HCT116 (cell line): ENCODE results near the gene GMPR2.

Experiments
- EGR1 ChIP-seq: IDR thresholded peaks from 2 replicates; pipeline ENCODE4 v1.6.1; 2012; ENCODE audit warnings: low read depth
- MAX ChIP-seq: IDR thresholded peaks from 2 replicates; pipeline ENCODE4 v1.6.1; 2012
- POLR2A ChIP-seq: IDR thresholded peaks from 2 replicates; pipeline ENCODE4 v1.7.0; 2011; ENCODE audit warnings: borderline replicate concordance; ENCODE audit not compliant: insufficient read depth, insufficient read length; ENCODE audit errors: extremely low read depth
- REST ChIP-seq: IDR thresholded peaks from 2 replicates; pipeline ENCODE4 v1.6.1; 2012; ENCODE audit warnings: low read depth
- TF ChIP-seq, protein P1 (sequence below), 3 experiments: fragments of 200-600 bp in 1 of 3; sonication (generic) in 1 of 3; IDR thresholded peaks in 2 of 3; conservative IDR thresholded peaks in 1 of 3; 2 replicates each; pipeline ENCODE4 v1.5.1; 2012 to 2017; ENCODE audit warnings: low read depth in 2 of 3, low read length in 2 of 3, antibody characterized with exemption in 1 of 3, borderline replicate concordance in 1 of 3, control low read depth in 1 of 3, mild to moderate bottlenecking in 1 of 3, mixed read lengths in 1 of 3, mixed run types in 1 of 3, moderate library complexity in 1 of 3; ENCODE audit not compliant: insufficient read depth in 1 of 3

GRCh38 chr14:24270537-24271133, 37.9 kb downstream of the GMPR2 start:
- TF ChIP-seq, protein P1, sequence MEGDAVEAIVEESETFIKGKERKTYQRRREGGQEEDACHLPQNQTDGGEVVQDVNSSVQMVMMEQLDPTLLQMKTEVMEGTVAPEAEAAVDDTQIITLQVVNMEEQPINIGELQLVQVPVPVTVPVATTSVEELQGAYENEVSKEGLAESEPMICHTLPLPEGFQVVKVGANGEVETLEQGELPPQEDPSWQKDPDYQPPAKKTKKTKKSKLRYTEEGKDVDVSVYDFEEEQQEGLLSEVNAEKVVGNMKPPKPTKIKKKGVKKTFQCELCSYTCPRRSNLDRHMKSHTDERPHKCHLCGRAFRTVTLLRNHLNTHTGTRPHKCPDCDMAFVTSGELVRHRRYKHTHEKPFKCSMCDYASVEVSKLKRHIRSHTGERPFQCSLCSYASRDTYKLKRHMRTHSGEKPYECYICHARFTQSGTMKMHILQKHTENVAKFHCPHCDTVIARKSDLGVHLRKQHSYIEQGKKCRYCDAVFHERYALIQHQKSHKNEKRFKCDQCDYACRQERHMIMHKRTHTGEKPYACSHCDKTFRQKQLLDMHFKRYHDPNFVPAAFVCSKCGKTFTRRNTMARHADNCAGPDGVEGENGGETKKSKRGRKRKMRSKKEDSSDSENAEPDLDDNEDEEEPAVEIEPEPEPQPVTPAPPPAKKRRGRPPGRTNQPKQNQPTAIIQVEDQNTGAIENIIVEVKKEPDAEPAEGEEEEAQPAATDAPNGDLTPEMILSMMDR (IDR thresholded peaks at IDR 0.05 in 2 of 3, conservative IDR thresholded peaks at IDR 0.05 in 1 of 3; ENCODE audit: borderline replicate concordance in 1 of 3, insufficient read depth in 1 of 3, low read depth in 2 of 3, low read length in 2 of 3), result no peak
- TF ChIP-seq REST (no peak), EGR1 (no peak), POLR2A (no peak), MAX (no peak; the same call in 1 of the 2 replicates)
